ENCODE data around the gene SP5. TPM values are rescaled to one million over a fixed set of nuclear protein-coding genes. Genes with fewer than 3 reads are reported as not detected.

SP5 gene
- total and polyA plus RNA-seq, 2 experiments from 2014 or later = not detected

GRCh38 chr2:170695521-170696410 is 19.4 kb upstream of the SP5 start:
- no peaks in the 10 kb centered on the region for H3K4me1 ChIP-seq (ENCODE audit: insufficient read depth)
- H3K79me2 ChIP-seq (ENCODE audit: insufficient read depth) = no peaks in the 10 kb centered on the region
- TF ChIP-seq EZH2 (IDR thresholded peaks at IDR 0.05; ENCODE audit: insufficient read depth, poor library complexity, severe bottlenecking) (no peak), EZH2phosphoT487 (IDR thresholded peaks at IDR 0.05; ENCODE audit: insufficient read depth, low read depth) (no peak)
- no peak overlapping the region for H3K27ac ChIP-seq
- 61 to 62% methylated on average over 6 of the region's 6 CpGs for WGBS, 2 experiments (ENCODE audit: low coverage in 1 of 2, low lambda C conversion rate in 2 of 2, missing lambda C conversion rate in 2 of 2)
- H3K4me2 ChIP-seq (ENCODE audit: unreplicated experiment) = no peak overlapping the region
- H3K9ac ChIP-seq = no peak overlapping the region
- H2AFZ ChIP-seq = no peak overlapping the region
- in situ Hi-C loops (cut with MboI) = no loop called here
- no peaks in the 10 kb centered on the region for H3K9me3 ChIP-seq (ENCODE audit: low read depth)
- no peaks in the 10 kb centered on the region for H3F3A ChIP-seq (ENCODE audit: insufficient read depth)
- DNase-seq = no peak
- H3K4me3 ChIP-seq = no peak overlapping the region
- no peaks in the 10 kb centered on the region for H3K9me2 ChIP-seq (ENCODE audit: insufficient read depth)
- no peaks in the 10 kb centered on the region for H3K27me3 ChIP-seq (replicated peaks; ENCODE audit: insufficient read depth)
- H3K36me3 ChIP-seq (ENCODE audit: low read depth) = no peaks in the 10 kb centered on the region
- H4K20me1 ChIP-seq (ENCODE audit: insufficient read depth) = no peaks in the 10 kb centered on the region

- Histone ChIP-seq H3K27ac (no peak overlapping the region), H2AFZ (no peak overlapping the region), H3K9ac (no peak overlapping the region), H3K79me2 (ENCODE audit: insufficient read depth) (no peaks in the 10 kb centered on the region), H3K9me2 (ENCODE audit: insufficient read depth) (no peaks in the 10 kb centered on the region), H4K20me1 (ENCODE audit: insufficient read depth) (no peaks in the 10 kb centered on the region), H3K4me1 (ENCODE audit: insufficient read depth) (no peaks in the 10 kb centered on the region), H3K27me3 (replicated peaks; ENCODE audit: insufficient read depth) (no peaks in the 10 kb centered on the region), H3K36me3 (ENCODE audit: low read depth) (no peaks in the 10 kb centered on the region), H3F3A (ENCODE audit: insufficient read depth) (no peaks in the 10 kb centered on the region), H3K4me2 (ENCODE audit: unreplicated experiment) (no peak overlapping the region), H3K4me3 (no peak overlapping the region), H3K9me3 (ENCODE audit: low read depth) (no peaks in the 10 kb centered on the region)
- DNase-seq = no peak
- TF ChIP-seq EZH2phosphoT487 (IDR thresholded peaks at IDR 0.05; ENCODE audit: insufficient read depth, low read depth) (no peak), EZH2 (IDR thresholded peaks at IDR 0.05; ENCODE audit: insufficient read depth, poor library complexity, severe bottlenecking) (no peak)
- in situ Hi-C loops (cut with MboI) = no loop called here
- WGBS, 2 experiments (ENCODE audit: low coverage in 1 of 2, low lambda C conversion rate in 2 of 2, missing lambda C conversion rate in 2 of 2) = 50 to 57% methylated on average over 3 of the region's 3 CpGs
Observed at GRCh38 chr2:170696948-170697347, 18.2 kb upstream of the SP5 start.

GRCh38 chr2:170701011-170701410 is 14.1 kb upstream of the SP5 start:
- TF ChIP-seq EZH2 (IDR thresholded peaks at IDR 0.05; ENCODE audit: insufficient read depth, poor library complexity, severe bottlenecking) (no peak), EZH2phosphoT487 (IDR thresholded peaks at IDR 0.05; ENCODE audit: insufficient read depth, low read depth) (no peak)
- H2AFZ ChIP-seq = no peak overlapping the region
- H3K9me2 ChIP-seq (ENCODE audit: insufficient read depth) = no peaks in the 10 kb centered on the region
- no peak overlapping the region for H3K9ac ChIP-seq
- H3K4me1 ChIP-seq (ENCODE audit: insufficient read depth) = no peaks in the 10 kb centered on the region
- no peaks in the 10 kb centered on the region for H3K27me3 ChIP-seq (replicated peaks; ENCODE audit: insufficient read depth)
- H3F3A ChIP-seq (ENCODE audit: insufficient read depth) = no peaks in the 10 kb centered on the region
- H3K9me3 ChIP-seq (ENCODE audit: low read depth) = no peaks in the 10 kb centered on the region
- no peaks in the 10 kb centered on the region for H3K36me3 ChIP-seq (ENCODE audit: low read depth)
- no peak overlapping the region for H3K4me2 ChIP-seq (ENCODE audit: unreplicated experiment)
- no peak overlapping the region for H3K4me3 ChIP-seq
- H3K79me2 ChIP-seq (ENCODE audit: insufficient read depth) = no peaks in the 10 kb centered on the region
- no peak overlapping the region for H3K27ac ChIP-seq
- 23 to 27% methylated on average over 4 of the region's 4 CpGs for WGBS, 2 experiments (ENCODE audit: low coverage in 1 of 2, low lambda C conversion rate in 2 of 2, missing lambda C conversion rate in 2 of 2)
- in situ Hi-C loops (cut with MboI) = no loop called here
- no peaks in the 10 kb centered on the region for H4K20me1 ChIP-seq (ENCODE audit: insufficient read depth)
- no peak for DNase-seq

GRCh38 chr2:170703776-170704476 is 11.2 kb upstream of the SP5 start:
- no peak overlapping the region for H3K9ac ChIP-seq
- no peak overlapping the region for H3K4me2 ChIP-seq (ENCODE audit: unreplicated experiment)
- H3K27ac ChIP-seq = no peak overlapping the region
- no peak for TF ChIP-seq EZH2phosphoT487 (IDR thresholded peaks at IDR 0.05; ENCODE audit: insufficient read depth, low read depth)
- TF ChIP-seq EZH2 (IDR thresholded peaks at IDR 0.05; ENCODE audit: insufficient read depth, poor library complexity, severe bottlenecking) = no peak
- H4K20me1 ChIP-seq (ENCODE audit: insufficient read depth) = no peaks in the 10 kb centered on the region
- H3K9me3 ChIP-seq (ENCODE audit: low read depth) = no peaks in the 10 kb centered on the region
- no peaks in the 10 kb centered on the region for H3K4me1 ChIP-seq (ENCODE audit: insufficient read depth)
- H3F3A ChIP-seq (ENCODE audit: insufficient read depth) = no peaks in the 10 kb centered on the region
- no peak for DNase-seq
- no peaks in the 10 kb centered on the region for H3K79me2 ChIP-seq (ENCODE audit: insufficient read depth)
- H3K9me2 ChIP-seq (ENCODE audit: insufficient read depth) = no peaks in the 10 kb centered on the region
- in situ Hi-C loops (cut with MboI) = no loop called here
- H2AFZ ChIP-seq = no peak overlapping the region
- 52 to 53% methylated on average over 4 of the region's 4 CpGs for WGBS, 2 experiments (ENCODE audit: low coverage in 1 of 2, low lambda C conversion rate in 2 of 2, missing lambda C conversion rate in 2 of 2)
- H3K4me3 ChIP-seq = no peak overlapping the region
- H3K36me3 ChIP-seq (ENCODE audit: low read depth) = no peaks in the 10 kb centered on the region
- H3K27me3 ChIP-seq (replicated peaks; ENCODE audit: insufficient read depth) = peaks cover 8% of the 10 kb centered on the region

Measured in GM23248 (cell line).